ENCODE data around the gene CNTNAP4. TPM values are rescaled to one million over a fixed set of nuclear protein-coding genes. Genes with fewer than 3 reads are reported as not detected.

CNTNAP4 gene
- total and polyA plus RNA-seq, 2 of the 8 experiments (the other 6 are each of a cell fraction or from before 2014, with no cell fraction given) = not detected

DNA sequence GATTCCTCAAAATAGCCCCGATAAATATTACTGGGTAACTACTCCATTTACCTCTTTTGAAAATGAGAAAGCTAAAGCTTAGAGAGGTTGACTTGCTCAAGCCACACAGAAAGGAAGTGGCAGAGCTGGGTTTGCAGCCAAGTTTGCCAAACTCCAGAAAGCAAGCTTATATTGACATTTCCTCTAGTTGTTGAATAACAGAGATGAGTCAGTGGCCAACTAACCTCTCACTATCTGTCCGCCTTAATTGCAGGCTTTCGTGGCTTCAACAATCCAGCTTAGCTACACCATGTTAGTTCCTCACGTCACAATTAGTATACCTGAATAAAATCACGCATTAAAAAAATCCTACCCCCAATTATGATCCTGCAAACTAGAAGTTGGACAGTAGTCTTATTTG lies 151.7 kb downstream of the CNTNAP4 start:
- Histone ChIP-seq H3K18ac (ENCODE audit: extremely low read depth, low read length) (no peak overlapping the region), H3K9me3 (ENCODE audit: insufficient read depth in 2 of 2, low read depth in 1 of 2, low read length in 1 of 2) (no peaks in the 10 kb centered on the region), H2AK5ac (ENCODE audit: low read depth, low read length) (no peak overlapping the region), H3K4me1 (replicated peaks in 1 of 4; ENCODE audit: control insufficient read depth in 3 of 4, insufficient read depth in 4 of 4, low read length in 3 of 4) (no peaks in the 10 kb centered on the region), H2BK15ac (ENCODE audit: low read length) (no peak overlapping the region), H3K4me2 (ENCODE audit: insufficient read depth in 1 of 2, low read depth in 2 of 2, low read length in 2 of 2) (no peak overlapping the region), H3K36me3 (ENCODE audit: control insufficient read depth in 2 of 4, insufficient read depth in 4 of 4, low read length in 3 of 4) (no peaks in the 10 kb centered on the region), H3K4ac (replicated peaks; ENCODE audit: insufficient read length, low read depth, low read length) (no peak overlapping the region), H3K23me2 (ENCODE audit: low read depth, low read length) (no peaks in the 10 kb centered on the region), H3K23ac (ENCODE audit: insufficient read length) (no peak overlapping the region), H3K27ac (ENCODE audit: low read depth, low read length) (no peak overlapping the region), H2AFZ (ENCODE audit: low read length) (no peak overlapping the region), H2BK20ac (ENCODE audit: low read length) (no peak overlapping the region), H2BK120ac (replicated peaks; ENCODE audit: low read depth, low read length) (no peak overlapping the region), H4K5ac (ENCODE audit: insufficient read length, low read depth, low read length) (no peak overlapping the region), H4K20me1 (replicated peaks in 1 of 2; ENCODE audit: control insufficient read depth in 1 of 2, insufficient read depth in 2 of 2, low read length in 2 of 2) (no peaks in the 10 kb centered on the region), H2BK12ac (ENCODE audit: low read depth, low read length) (no peak overlapping the region), H3K4me3 (ENCODE audit: extremely low read depth in 1 of 4, insufficient read depth in 2 of 4, low read depth in 3 of 4, low read length in 4 of 4) (no peak overlapping the region), H3K56ac (replicated peaks; ENCODE audit: insufficient read length, low read depth, low read length) (no peak overlapping the region), H3K27me3 (replicated peaks in 1 of 4; ENCODE audit: control insufficient read depth in 3 of 4, extremely low read depth in 1 of 4, insufficient read depth in 3 of 4, low read length in 3 of 4) (no peaks in the 10 kb centered on the region), H3K79me2 (ENCODE audit: control insufficient read depth in 1 of 2, insufficient read depth in 2 of 2, low read length in 2 of 2) (no peaks in the 10 kb centered on the region), H2BK5ac (ENCODE audit: low read depth, low read length) (no peak overlapping the region), H3K79me1 (ENCODE audit: low read depth, low read length) (no peaks in the 10 kb centered on the region), H4K8ac (ENCODE audit: extremely low read depth, insufficient read depth, low read length) (no peak overlapping the region), H4K91ac (replicated peaks; ENCODE audit: insufficient read length, low read length) (no peak overlapping the region), H3K14ac (ENCODE audit: insufficient read length) (no peak overlapping the region), H3K9ac (replicated peaks in 1 of 4; ENCODE audit: extremely low read depth in 1 of 4, low read depth in 3 of 4, low read length in 3 of 4) (no peak overlapping the region)
- no peak for FAIRE-seq
- 92% methylated on average over 5 of the region's 5 CpGs; no CpG with 5 or more reads in 1 of the 2 experiments for WGBS, 2 experiments (ENCODE audit: extremely low coverage in 1 of 2, insufficient coverage in 1 of 2, insufficient read length in 1 of 2, insufficient replicate concordance in 2 of 2, low coverage in 1 of 2, low lambda C conversion rate in 2 of 2, missing lambda C conversion rate in 1 of 2)
- DNase-seq (ENCODE audit: low read depth in 1 of 2, low spot score in 2 of 2) = no peak
- CTCF ChIA-PET (ENCODE audit: partially characterized antibody) = interaction anchor here (0.6 kb wide), 1 partner anchor 637 kb away, joined by 3 read pairs; no protein-coding TSS in a partner anchor
- POLR2A ChIA-PET (ENCODE audit: partially characterized antibody) = no interaction called here
- no peak for TF ChIP-seq BACH1 (IDR thresholded peaks at IDR 0.05; ENCODE audit: low read length)
- TF ChIP-seq KDM1A (IDR thresholded peaks at IDR 0.05; ENCODE audit: borderline replicate concordance, low read length) = no peak
- no peak for TF ChIP-seq RXRA (IDR thresholded peaks at IDR 0.05; ENCODE audit: insufficient read depth, low read depth, low read length)
- no peak for TF ChIP-seq CHD2 (IDR thresholded peaks at IDR 0.05; ENCODE audit: low read length)
- no peak for TF ChIP-seq CBX5 (IDR thresholded peaks at IDR 0.05; ENCODE audit: low read depth, low read length)
